Endometrium (tissue), 2 donors: ENCODE measurements around the gene CHIC2.
"Not testable (repeated sequence)": the region's sequence is repeated elsewhere in the genome, so short reads cannot be mapped to it uniquely, and the experiment has no call there.

Experiments used
- FAIRE-seq: peaks from 2 replicates; lab custom pipeline; 2012; peaks lifted over from hg19 to GRCh38; lab: Jason Lieb, UNC
- donor health status: control.
- donor health status: control.

Gene CHIC2

GRCh38 chr4:54061067-54061466 lies 3.3 kb downstream of the CHIC2 start:
- no peak for FAIRE-seq

GRCh38 chr4:54060116-54060515 lies 4.3 kb downstream of the CHIC2 start:
- no peak for FAIRE-seq

- FAIRE-seq, result no peak
Measured at GRCh38 chr4:54058171-54058570, 6.2 kb downstream of the CHIC2 start.

- FAIRE-seq, result no peak
Measured at GRCh38 chr4:54056360-54056759, 8.0 kb downstream of the CHIC2 start.

- FAIRE-seq, result no peak
Measured at GRCh38 chr4:54055494-54055893, 8.9 kb downstream of the CHIC2 start.

GRCh38 chr4:54054501-54054900 lies 9.9 kb downstream of the CHIC2 start:
- no peak for FAIRE-seq

GRCh38 chr4:54053322-54053721 lies 11.1 kb downstream of the CHIC2 start:
- not testable (repeated sequence) for FAIRE-seq

GRCh38 chr4:54050214-54050904 lies 14.0 kb downstream of the CHIC2 start:
- no peak for FAIRE-seq

- not testable (repeated sequence) for FAIRE-seq
Measured at GRCh38 chr4:54043630-54044029, 20.8 kb downstream of the CHIC2 start.

- no peak for FAIRE-seq
Measured at GRCh38 chr4:54041933-54042332, 22.5 kb downstream of the CHIC2 start.

GRCh38 chr4:54041100-54041499 lies 23.3 kb downstream of the CHIC2 start:
- no peak for FAIRE-seq

GRCh38 chr4:54038056-54038455 lies 26.3 kb downstream of the CHIC2 start:
- FAIRE-seq, result no peak

- FAIRE-seq, result no peak
Measured at GRCh38 chr4:54036184-54036583, 28.2 kb downstream of the CHIC2 start.

GRCh38 chr4:54032558-54033135 lies 31.8 kb downstream of the CHIC2 start:
- FAIRE-seq, result no peak

GRCh38 chr4:54027311-54027710 lies 37.1 kb downstream of the CHIC2 start:
- peak; percentile 26 for FAIRE-seq

GRCh38 chr4:54025582-54025981 lies 38.8 kb downstream of the CHIC2 start:
- FAIRE-seq, result no peak

- not testable (repeated sequence) for FAIRE-seq
Measured at GRCh38 chr4:54023019-54023418, 41.4 kb downstream of the CHIC2 start.

- FAIRE-seq, result peak; percentile 35
Measured at GRCh38 chr4:54017974-54018373, 46.4 kb downstream of the CHIC2 start.

GRCh38 chr4:54017308-54017707 lies 47.1 kb downstream of the CHIC2 start:
- FAIRE-seq, result no peak

GRCh38 chr4:54016504-54016903 lies 47.9 kb downstream of the CHIC2 start:
- FAIRE-seq, result no peak

- FAIRE-seq, result no peak
Measured at GRCh38 chr4:54015423-54016030, 48.9 kb downstream of the CHIC2 start.

GRCh38 chr4:54014666-54015160 lies 49.7 kb downstream of the CHIC2 start:
- FAIRE-seq, result no peak

GRCh38 chr4:54011201-54011600 lies 53.2 kb downstream of the CHIC2 start:
- FAIRE-seq, result no peak
